Measurements from ENCODE around the gene DCPS.
"Not testable (repeated sequence)": the region's sequence is repeated elsewhere in the genome, so short reads cannot be mapped to it uniquely, and the experiment has no call there.

Gene DCPS, protein sequence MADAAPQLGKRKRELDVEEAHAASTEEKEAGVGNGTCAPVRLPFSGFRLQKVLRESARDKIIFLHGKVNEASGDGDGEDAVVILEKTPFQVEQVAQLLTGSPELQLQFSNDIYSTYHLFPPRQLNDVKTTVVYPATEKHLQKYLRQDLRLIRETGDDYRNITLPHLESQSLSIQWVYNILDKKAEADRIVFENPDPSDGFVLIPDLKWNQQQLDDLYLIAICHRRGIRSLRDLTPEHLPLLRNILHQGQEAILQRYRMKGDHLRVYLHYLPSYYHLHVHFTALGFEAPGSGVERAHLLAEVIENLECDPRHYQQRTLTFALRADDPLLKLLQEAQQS

DNA sequence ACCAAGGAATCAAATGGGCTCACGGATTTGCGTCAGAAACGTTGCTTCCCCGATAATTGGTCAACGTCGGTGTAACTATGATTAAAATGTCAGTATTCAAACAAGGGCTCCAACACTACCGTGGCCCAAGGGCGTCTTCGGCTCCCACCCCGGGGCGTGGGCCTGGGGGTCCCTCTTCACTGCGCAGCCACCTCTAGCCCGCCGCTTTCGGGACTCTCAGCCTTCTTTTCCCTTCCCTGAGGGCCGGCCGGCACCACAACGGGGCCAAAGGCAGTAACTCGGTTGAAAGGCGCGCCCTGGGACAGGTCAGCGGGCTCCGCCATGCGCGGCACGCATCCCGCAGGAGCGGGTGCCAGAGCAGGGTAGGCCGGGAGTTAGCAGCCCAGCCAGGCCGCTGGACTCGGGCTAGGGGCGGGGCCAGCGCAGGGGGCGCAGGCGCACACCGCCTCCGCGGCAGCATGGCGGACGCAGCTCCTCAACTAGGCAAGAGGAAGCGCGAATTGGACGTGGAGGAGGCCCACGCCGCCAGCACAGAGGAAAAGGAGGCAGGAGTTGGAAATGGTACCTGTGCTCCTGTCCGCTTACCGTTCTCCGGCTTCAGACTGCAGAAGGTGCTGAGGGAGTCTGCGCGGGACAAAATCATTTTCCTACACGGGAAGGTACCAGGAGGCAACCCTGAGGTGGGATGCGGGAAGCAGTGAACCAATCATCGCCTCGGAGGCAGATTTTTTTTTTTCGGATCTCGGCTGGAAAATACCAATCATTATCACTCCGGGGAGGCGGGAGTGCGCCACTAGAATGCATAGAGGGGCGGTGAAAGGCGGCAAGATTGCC lies at the start of gene DCPS:
Gene DCPS (plus strand): TSS at position 438 of the 834 bp plus-strand sequence. CDS start 21 bp downstream, at position 459.
- DNase-seq, result peak; percentile 77

DNA sequence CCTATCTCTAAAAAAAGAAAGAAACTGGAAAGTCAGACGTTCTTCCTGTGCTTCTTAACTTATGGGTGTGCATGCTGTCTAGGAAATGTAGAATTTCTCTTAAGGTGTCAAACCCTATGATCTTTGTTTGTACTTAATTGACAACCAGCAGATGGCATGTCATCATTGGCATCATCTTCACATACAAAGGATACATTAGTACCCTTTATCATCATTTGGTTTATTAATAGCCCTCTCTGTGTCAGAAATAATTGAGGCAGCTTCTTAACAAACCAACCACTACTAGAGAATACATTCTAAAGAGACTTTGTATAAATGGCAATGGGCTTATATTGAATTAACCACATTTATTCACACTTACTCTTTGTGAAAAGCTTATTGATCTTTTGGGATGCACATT lies 49.0 kb upstream of the DCPS start:
- DNase-seq, result no peak

DNA sequence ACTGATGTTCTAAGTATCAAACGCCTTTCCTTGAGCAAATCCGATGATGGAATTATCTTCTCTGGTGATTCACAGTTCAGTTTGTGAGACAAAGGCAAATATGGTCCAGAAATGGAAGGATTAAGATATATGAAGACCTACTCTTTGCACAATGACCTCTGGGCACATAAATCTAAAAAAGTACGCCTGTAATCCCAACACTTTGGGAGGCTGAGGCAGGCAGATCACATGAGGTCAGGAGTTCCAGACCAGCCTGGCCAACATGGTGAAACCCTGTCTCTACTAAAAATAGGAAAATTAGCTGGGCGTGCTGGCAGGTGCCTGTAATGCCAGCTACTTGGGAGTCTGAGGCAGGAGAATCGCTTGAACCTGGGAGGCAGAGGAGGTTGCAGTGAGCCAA lies 48.4 kb upstream of the DCPS start:
- not testable (repeated sequence) for DNase-seq

DNA sequence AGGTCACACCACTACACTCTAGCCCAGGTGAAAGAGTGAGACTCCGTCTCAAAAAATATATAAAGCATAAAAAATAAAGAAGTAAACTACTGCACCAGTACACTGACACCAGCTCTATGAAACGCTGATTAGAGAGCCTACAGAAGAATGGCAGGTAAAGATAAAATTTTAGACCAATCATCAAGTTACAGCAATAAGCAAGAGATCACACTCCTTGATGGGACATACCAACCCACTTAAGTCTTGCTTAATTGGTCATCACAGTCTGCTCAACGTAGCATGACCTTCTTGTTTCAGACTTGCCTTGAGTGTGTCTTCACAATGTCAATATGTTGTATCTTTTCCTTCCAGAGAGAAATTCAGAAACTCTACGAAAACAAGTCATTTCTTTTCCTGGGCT lies 47.6 kb upstream of the DCPS start:
- no peak for DNase-seq

DNA sequence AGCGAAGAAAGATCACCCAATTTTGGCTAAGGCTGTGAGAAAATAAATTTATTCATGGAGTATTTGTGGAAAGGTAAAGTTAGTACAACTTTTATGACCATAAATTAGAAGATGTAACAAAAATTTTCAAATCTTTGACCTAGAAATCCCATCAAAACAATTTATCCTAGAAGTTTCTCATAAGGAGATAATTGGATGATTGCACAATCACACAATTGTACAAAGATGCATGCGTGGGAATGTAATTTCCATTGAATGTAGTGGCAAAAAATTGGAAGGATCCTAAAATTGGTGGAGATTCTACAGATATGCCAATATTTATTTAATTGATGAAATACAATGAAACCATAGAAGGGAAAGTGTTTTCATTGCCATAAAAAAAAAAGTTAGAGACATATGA lies 46.7 kb upstream of the DCPS start:
- no peak for DNase-seq

DNA sequence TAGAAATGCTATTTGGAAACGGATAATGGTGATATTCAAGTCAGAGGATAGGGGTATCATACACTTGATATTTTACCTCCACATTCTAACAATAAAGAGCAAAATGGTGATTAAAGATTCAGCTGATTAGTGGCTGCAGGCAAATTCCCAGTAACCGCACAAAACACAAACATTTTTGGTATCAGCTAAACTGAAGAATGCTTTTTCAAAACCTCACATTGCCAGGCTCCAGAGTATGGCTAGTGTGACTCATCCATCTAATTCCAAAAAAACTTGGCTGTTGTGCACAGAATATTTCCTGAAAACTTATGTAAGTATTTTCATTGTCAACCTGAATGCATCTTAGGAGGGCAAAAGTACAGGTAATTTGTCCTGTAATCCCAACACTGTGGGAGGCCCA lies 46.1 kb upstream of the DCPS start:
- DNase-seq, result no peak

DNA sequence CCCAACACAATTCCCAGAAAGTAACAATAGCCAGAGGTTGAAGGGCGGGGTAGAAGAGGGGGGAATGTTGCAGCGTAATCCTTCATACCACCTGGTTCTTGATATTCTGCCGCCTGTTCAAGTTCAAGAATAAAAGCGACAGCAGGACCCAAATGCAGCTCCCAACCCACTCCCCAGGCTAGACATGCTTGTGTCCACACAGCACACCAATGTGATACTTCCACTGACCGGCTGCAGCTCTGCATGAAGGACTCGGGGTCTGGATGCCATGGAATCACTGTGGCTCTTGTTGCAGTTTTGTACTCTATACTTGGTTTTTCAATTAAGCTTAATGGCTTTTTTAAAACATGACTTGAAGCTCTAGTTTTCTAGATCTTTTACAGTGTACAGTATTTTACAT lies 41.6 kb upstream of the DCPS start:
- DNase-seq, result no peak

DNA sequence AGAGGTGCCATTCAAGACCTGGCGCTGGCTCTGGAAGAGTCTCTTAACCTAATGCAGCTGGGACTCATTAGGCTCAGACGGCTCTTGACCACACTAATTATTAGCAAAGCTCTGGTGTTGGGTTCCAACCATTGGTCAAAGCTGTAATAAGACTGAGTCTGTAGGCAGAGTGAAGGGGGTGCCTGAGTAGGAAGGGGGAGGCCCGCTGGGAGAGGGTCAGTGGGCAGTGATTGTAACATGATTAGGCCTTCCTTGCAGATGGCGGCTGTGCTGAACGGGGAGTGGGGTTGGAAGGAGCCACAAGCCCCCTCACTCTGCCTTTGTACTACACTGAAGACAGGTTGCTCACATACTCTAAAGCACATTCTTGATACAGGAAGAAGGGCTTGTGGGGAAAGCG lies 40.4 kb upstream of the DCPS start:
- no peak for DNase-seq

DNA sequence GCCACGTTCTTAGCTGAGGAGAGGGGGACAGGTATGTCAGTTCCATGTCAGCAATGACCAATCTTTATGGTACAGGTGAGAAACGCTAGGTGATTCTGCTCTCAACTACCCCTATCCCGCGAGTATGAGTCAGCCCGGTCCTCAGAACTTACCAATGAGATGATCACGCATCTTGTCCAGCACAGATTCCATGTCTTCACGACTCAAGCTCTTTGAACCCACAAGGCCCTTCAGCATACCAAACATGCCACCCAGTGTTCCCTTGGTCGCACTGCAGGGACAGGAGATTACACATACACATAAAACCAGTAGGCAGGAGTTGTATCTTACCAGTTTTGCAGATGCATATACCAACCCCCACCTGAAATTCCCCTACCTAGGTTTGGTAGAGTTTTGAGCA lies 38.0 kb upstream of the DCPS start:
- DNase-seq, result no peak

DNA sequence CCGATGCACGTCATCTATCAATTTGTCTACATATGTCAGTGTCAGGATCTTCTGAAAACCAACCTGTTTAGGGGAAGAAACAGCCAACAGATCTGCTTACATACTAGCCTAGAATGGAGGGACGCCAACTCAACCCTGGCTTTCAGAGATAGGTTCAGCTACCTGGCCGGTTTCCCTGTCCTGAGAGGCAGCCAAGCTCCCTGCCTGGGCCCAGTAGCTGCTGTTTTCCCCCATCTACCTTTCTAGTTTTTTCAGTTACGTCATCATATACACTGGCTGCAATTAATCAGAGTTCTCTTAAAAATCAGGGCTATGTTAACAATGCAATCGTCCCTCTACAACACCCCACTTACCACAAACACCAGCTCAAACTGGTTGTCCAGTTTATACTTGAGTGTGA lies 36.2 kb upstream of the DCPS start:
- no peak for DNase-seq

DNA sequence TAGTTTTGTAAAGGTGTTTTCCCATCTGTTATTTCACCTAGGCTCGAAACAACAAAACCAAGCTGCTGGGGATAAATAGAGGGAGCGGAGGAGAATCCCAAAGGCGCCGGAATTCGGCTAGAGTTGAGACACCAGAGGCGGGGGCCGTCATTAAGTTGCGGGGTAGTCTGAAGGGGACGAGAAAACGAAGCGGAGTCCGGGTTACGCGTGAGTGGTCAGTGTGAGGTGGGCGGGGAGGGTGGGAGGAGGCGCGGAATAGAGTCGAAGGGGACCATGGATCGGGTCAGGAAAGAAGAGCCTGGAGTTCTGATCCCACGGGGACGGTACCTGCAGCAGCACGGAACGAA lies 35.5 kb upstream of the DCPS start:
- no peak for DNase-seq

DNA sequence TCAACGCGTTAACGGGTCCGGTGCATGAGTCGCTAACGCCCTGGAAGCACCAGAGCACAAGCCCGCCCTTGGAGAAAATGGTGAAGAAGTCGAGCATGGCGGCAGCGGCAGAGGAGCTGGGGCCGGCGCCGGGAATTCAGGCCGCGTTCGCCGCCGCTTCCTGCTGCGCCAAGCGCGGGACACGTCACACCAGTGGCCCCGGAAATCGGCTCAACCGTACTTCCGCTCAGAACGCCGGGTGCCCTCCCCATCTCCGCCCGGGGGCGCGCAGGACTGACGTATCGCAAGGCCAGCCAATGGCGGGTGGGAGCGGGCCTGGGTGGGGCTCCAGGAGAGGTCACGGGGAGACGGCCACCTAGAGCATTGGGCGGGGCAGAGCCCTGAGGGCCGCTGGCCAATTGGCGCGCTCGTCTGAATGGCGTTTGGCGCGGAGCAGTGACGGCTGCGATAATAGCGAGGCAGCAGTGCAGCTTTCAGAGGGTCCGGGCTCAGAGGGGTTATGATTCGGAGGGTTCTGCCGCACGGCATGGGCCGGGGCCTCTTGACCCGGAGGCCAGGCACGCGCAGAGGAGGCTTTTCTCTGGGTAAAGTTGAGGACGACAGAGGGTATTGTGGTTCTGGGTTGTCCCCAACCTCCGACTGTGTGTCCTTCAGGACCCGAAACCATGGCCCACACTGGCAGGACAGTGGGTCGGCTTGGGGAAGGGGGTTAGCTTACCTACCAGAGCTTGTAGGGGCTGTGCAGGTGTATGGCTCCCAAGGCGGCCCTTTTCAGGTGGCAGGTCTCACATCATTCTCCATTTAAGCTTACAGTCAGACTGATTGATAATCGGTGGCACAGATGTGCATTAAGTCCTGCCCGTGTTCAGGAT lies 34.9 kb upstream of the DCPS start, which contains the start of the genes FOXRED1 and SRPRA:
Gene FOXRED1 (plus strand): TSS at position 447 of the 872 bp plus-strand sequence. CDS start 53 bp downstream, at position 500.
Gene SRPRA (minus strand): TSS at position 188 of the 872 bp plus-strand sequence. CDS start 91 bp downstream, at position 97.
- DNase-seq, result peak; percentile 99

DNA sequence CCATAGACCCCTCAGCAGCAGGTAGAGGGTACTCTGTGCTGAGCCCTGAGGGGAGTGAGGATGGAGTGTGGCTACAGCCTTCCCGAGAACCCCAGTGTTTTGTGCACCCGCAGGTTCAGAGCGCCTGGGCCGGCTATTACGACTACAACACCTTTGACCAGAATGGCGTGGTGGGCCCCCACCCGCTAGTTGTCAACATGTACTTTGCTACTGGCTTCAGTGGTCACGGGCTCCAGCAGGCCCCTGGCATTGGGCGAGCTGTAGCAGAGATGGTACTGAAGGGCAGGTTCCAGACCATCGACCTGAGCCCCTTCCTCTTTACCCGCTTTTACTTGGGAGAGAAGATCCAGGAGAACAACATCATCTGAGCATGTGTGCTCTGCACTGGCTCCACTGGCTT lies 26.5 kb upstream of the DCPS start:
- DNase-seq, result no peak

DNA sequence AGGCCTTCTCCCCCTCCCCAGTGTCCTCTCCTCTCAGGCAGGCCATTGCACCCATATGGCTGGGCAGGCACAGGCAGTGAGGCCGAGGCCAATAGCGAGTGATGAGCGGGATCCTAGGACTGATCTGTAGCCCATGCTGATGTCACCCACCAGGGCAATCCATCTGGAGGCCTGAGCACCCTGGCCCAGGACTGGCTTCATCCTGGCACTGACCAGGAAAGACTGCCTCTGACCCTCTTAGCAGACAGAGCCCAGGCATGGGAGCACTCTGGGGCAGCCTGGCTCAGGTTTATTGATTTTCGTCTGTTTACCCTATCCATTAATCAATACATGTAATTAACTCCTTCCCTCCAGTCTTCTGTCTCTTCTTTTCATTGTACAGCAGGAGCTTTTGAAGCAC lies 26.1 kb upstream of the DCPS start:
- no peak for DNase-seq

DNA sequence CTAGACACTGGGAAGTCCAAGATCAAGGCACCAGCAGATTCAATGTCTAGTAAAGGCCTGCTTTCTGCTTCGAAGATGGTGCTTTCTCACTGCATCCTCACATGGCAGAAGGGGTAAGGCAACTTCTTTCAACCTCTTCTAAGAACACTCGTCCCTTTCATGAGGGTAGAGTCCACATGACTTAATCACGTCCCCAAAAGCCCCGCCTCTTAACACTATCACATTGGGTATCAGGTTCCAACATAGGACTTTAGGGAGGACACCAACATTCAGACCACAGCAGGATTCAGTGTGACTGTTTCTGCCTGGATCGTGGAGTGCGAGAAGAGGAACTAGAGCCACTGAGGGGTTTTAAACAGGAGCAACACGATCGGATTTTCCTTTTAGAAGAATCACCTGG lies 24.7 kb upstream of the DCPS start:
- DNase-seq, result no peak

DNA sequence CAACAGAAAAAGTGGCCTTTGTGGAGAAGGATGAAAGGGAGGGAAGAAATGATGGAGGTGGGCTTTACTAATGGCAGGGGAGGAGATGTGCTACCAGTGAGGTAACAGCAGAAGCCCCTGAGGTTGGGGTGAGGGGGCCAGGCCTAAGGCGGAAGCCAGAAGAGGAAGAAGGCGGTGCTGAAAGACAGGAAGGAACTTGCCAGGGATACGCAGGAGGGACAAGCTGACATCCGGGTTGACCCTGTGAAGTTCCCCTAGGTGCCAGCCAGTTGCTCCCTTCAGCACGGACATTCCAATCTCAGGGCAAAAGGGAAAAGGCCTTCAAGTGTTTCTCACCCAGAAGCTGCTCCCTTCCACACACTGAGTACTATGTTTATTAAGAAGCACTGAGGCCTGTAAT lies 23.3 kb upstream of the DCPS start:
- no peak for DNase-seq

DNA sequence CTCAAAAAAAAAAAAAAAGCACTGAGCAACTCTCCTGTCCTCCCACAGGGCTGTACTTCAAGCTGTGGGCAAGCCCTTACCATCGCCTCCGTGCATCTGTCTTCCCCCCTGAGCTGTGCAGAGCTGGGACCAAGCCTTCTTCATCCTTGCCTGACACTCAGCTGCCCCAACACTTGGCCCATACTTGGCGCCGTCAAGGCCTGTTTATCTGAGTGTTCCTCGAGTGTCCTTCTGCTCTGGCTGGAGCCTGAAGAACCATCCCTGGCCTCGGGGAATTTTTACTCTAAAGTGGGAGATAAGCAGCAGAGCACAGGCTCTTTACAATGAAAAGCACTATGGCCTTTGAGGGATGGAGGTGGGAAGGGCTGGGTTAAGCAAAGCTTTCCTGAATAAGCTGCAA lies 22.6 kb upstream of the DCPS start:
- DNase-seq, result no peak

DNA sequence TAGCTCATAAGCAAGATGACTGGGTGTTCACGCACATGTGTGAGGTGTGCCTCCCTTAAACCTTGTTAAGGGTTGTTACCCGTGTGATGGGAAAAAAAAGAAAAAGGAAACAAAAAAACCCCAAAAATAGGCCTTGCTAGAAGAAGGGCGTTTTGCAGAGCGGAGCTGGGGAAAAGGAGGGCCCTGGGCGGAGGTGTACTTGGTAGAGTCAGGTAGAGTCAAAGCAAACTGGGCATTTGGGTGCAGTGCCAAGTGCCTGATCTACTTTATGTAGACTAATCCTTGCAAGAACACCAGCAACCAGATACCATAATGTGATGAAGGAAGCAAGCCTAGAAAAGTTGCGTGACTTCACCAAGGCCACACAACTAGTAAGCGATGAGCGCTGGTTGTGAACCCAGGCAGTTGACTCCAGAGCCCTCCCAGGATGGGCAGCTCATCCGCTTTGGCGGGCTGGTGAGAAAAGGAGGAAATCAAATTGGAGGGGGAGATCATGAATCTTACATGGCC lies 22.1 kb upstream of the DCPS start:
- DNase-seq, result no peak

DNA sequence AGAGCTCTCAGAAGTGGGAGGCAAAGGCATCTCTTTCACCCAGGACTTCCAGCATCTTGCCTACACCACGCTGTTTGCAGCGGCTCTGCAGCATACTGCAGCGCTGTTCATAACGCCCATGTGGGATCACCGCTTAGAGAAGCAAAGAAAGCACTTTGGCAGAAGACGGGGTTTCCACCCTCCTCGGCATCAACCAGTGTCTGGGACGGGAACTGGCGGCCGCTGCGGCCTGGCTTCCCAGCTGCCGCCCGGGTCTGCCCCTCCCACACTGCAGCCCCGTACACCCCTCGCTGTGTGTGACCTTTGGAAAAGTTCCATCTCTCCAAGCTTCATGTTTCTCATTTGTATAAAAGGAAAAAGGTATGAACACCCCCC lies 21.5 kb upstream of the DCPS start:
- DNase-seq, result no peak

DNA sequence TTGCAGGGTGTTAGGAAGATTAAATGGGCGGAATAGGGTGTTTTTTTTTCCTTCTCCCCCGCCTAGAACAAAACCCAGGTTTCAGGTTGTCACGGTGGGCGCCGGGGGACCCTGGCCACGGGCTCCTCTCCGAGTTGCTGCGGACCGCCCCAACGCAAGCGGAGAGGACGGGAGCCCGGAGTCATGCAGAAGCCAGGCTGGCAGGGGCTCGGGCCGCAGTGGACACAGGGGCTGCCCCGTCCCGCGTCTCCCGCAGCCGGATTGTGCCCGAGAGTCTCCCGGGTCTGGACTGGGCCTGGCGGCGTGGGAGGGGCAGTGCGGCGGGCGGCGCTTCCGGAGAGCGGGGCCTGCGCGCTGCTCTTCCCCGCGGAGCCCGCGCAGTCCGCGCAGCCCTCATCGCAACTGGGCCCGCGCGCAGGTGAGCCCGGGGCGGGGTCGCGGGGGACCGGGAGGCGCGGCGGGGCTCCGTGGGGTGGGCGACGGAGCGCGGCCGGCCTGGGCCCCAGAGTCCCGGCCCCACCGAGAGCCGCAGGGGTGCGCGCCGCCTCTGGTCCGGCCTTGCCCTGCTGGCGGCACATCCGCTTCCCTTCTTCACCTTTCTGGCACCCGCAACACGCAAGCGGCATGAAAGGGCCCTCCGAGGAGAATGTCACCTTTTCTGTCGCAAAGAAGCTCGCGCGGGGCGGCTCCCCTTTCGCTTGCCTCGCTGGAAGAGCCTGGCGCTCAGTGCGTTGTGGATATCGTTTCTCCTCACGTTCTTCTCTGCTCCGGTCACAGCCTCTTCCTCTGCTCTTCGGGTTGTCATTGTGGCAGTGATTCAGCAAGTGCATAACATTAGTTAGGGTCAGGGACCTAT lies 20.9 kb upstream of the DCPS start, which contains the start of gene TIRAP:
Gene TIRAP (plus strand): TSS at position 358 of the 856 bp plus-strand sequence. CDS start 7,802 bp downstream, outside the sequence.
- DNase-seq, result peak; percentile 51

DNA sequence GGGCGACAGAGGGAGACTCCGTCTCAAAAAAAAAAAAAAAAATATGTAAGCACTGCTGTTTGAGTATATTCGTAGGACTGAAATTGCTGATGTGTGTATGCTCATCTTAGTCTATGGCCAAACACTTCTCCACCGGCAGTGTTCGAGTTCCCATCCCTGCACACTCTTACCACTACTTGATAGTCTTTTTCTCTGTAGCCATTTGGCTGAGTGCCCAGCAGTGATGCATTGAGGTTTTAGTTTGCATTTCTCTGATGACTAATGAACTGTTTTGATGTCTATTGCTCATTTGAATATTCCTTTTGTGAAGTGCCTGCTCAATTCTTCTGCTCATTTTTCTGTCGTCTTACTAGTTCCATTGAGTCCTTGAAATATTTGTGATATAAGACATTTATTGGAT lies 19.0 kb upstream of the DCPS start:
- peak; percentile 86 for DNase-seq

DNA sequence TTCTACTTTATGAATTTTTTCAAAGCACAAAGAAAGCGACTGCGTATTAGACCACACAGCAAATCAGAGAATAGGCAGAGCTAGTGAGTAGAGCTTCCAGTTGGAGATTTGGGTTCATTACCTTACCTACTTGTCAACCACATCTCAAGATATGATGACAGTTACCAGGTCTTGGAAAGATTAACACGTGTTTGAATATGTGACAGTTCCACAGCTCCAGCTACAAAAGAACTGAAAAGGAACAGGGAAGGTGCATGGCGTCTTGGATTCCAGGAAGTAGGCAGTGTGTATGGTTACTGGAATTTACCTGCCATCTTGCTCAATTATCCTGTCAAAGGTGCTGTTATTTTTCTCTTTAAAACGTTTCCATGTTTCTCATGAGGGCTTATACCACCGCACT lies 15.6 kb upstream of the DCPS start:
- no peak for DNase-seq

Measured in NCI-H2029 (cell line).